GM18520 (cell line): Measurements from ENCODE around the gene HNRNPUL1.
A peak's percentile ranks its signal among the peaks of the same experiment; 100 is the strongest.

Experiments used
- ATAC-seq: cut with Tn5 transposase; IDR thresholded peaks from one replicate; pipeline ENCODE4 v1.9.1; 2021; ENCODE audit not compliant: unreplicated experiment

Gene HNRNPUL1

GRCh38 chr19:41307090-41307875 is 43.1 kb downstream of the HNRNPUL1 start:
- no peak for ATAC-seq

- no peak for ATAC-seq
Measured at GRCh38 chr19:41307954-41308449, 43.8 kb downstream of the HNRNPUL1 start.

DNA sequence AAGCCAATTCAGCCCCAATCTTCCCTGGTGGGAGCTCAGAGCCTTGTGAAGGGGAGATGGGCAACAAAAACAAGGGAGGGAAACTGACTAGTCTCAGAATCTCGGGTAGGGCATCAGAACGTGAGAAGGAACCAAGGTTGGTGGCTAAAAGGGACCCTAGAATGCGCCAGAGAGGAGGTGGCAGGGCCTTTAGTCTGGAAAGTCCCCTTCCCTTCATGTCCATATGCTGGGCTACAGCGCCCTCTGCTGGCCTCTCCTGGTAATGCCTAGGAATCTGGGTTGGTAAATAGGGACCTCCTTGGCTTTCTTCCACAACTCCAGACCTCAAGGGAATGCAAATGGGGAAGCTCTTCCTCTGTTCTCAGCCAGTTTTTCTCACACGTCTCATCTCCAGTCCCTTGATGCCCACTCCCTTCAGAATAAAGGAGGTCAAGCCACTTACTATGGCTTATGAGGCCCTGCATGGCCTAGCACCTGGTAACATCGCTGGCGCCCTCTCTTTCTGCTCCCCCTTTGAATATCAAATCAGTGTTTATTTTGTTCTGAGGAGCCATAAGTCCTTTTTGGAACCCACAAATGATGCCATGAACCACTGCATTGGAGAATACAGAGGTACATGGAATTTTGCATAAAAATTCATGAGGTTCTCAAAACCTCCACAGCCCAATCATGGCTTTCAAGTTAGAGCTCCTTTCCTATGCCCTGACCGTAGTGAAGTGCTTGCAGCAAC is 44.4 kb downstream of the HNRNPUL1 start:
- no peak for ATAC-seq

DNA sequence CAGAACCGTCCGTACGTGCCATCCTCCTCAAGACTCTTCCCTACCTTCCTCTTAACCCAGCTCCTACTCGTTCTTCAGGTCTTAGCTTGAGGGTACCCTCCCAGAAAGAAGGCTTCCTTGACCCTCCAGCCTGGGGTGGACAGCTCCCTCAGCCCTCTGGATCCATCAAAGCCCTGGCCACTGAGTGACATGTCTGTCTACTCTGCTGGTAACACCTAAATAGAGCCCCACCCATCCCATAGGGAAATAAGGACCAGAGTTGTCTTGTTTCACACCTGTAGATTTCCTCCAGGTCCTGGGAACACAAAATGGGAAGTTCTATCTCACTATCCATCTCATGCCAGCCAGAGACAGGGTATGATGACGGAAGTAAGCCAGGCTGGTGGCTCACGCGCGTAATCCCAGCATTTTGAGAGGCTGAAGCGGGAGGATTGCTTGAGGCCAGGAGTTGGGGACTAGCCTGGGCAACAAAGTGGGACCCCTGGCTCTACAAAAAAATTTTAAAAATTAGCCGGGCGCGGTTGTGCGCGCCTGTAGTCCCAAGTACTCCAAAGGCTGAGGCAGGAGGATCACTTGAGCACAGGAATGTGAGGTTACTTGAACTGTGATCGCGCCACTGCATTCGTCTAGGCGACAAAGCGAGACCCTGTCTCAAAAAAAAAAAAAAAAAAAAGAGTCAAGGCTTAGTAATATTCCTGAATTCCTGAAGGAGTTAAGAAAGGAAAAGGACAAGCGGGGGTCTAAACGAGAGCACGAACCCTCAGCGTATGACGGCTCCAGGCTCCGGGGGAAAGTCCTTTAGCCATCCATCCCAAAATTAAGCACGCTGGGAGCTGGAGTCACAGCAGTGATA is 45.2 kb downstream of the HNRNPUL1 start:
- no peak for ATAC-seq

GRCh38 chr19:41310033-41310831 is 46.1 kb downstream of the HNRNPUL1 start, which contains the start of gene CCDC97:
Gene CCDC97 (plus strand): TSS chr19:41310172. CDS start chr19:41310311, 139 bp downstream.
- ATAC-seq: peak; percentile 64

- no peak for ATAC-seq
Measured at GRCh38 chr19:41311072-41311471, 46.9 kb downstream of the HNRNPUL1 start.

GRCh38 chr19:41311613-41312012 is 47.4 kb downstream of the HNRNPUL1 start:
- no peak for ATAC-seq

DNA sequence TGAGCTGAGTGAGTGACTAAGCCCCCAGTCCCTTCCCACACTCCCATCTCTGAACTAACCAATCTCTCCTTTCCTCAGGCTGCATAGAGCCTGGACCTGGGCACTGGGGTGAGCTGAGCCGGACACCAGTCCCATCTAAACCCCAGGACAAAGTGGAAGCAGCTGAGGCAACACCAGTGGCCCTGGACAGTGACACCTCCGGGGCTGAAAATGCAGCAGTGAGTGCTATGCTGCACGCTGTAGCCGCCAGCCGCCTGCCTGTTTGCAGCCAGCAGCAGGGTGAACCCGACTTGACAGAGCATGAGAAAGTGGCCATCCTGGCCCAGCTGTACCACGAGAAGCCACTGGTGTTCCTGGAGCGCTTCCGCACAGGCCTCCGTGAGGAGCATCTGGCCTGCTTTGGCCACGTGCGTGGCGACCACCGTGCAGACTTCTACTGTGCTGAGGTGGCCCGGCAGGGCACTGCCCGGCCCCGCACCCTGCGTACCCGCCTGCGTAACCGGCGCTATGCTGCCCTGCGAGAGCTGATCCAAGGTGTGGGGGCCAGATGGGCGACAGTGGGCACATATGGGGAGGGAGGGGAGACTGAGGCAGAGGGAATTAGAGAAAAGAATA is 52.2 kb downstream of the HNRNPUL1 start:
- ATAC-seq: no peak

- ATAC-seq: no peak
Measured at GRCh38 chr19:41318696-41319499, 54.7 kb downstream of the HNRNPUL1 start.

DNA sequence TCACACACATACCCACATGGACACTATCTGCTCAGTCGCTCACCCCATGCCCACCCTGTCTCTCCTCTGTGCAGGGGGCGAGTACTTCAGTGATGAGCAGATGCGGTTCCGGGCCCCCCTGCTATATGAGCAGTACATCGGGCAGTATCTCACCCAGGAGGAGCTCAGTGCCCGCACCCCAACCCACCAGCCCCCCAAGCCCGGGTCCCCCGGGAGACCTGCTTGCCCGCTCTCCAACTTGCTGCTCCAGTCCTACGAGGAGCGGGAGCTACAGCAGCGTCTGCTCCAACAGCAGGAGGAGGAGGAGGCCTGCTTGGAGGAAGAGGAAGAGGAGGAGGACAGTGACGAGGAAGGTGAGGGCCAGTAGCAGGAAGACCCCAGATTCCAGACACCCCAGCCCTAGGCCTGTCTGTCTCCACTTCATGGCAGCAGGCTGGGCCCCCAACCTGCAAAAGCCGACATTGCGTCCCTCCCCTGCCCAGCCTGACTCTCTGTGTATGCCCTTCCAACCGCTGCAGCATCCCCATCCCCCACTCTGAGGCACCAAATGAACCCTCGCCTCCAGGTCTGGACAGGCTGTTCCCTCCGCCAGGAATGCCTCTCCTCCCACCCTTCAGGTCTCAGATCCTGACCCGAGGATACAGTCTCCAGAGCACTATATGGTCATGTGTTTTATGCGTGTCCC is 55.5 kb downstream of the HNRNPUL1 start:
- no peak for ATAC-seq

GRCh38 chr19:41320185-41320518 is 56.0 kb downstream of the HNRNPUL1 start:
- no peak for ATAC-seq

GRCh38 chr19:41320568-41320967 is 56.4 kb downstream of the HNRNPUL1 start:
- ATAC-seq: no peak

DNA sequence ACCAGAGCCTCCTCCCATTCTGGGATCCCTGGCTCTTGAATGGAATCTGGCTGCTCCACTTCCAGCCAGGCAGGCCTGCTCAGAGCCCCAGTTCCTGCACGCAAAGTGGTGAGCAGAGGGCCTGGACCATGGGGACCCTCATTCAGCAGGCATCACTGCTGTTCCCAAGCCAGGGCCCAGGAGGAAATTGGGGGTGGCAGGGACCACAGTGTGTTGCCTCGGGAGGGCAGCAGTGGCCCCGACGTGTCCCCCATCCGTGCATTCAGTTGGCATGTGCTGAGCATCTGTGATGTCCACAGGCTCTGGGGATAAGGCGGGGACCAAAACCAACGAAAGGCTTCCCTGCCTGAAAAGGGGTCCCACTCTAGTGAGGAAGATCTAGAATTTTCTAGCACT is 57.0 kb downstream of the HNRNPUL1 start:
- ATAC-seq: no peak

GRCh38 chr19:41321600-41322270 is 57.6 kb downstream of the HNRNPUL1 start:
- no peak for ATAC-seq

DNA sequence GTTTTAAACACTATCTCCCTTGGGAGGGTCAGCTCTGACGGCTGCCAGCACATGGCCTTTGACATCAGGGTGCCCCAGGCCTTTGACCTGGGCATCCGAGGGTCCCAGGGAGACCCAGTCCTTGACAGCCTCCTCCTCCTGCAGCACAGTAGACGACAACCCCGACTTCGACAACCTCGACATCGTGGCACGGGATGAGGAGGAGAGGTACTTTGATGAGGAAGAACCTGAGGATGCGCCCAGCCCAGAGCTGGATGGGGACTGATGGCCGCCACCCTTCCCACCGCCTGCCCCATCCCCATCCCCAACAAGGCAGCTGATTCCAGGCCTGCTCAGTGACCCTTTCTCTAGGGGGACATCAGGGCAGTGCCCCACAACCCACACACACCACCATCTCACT is 58.3 kb downstream of the HNRNPUL1 start:
- no peak for ATAC-seq

DNA sequence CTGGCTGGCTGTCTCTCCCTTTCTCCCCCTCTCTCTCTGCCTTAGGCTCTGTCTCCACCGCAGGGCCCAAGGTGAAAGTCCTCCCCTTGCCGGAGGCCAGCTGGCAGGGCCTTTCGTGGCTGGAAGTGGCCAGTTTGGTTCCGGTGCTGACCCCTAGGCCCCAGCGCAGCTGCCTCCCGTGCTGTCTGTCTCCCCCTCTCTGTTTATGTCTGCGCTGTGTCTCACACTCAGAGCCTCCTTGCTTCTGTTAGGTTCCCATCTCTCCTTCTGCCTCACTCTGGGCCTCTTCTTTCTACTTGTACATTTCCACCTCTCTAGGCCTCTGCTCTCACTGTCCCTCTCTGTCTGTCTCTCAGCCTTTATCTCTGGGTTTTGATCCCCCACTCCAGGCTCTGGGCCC is 58.9 kb downstream of the HNRNPUL1 start:
- no peak for ATAC-seq

DNA sequence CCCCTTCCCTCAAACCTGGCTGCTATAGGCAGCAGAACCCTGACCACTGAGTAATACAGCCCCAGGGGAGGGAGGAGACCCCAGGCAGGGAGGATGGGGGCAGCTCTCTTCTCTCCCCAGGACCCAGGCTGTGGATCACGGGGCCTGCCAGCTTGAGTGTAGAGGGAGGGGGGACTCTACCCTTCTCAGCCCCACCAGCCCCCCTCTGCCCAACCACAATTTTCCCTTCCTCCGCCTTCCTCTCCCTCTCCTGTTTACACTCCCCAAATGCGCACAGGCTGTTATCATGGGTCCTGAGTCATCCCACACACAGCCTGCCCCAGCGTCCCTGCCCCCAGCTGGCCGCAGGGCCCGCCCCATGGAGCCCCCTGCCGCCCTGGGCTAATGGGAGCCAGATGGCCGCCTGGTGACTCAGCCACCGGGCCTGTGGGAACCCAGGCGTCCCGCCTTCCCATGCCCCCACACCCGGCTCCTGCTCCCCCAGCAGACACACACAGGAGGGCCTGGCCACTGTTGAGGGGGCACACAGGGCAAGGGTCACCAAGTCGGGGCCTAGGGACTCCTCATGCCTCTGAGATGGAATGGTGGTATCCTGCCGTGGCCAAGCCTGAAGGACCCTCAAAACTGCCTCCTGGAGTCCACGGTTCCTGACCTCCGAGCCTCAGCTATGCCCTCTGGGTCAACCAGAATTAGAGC is 59.4 kb downstream of the HNRNPUL1 start:
- ATAC-seq: no peak
